HepG2 (cell line): ENCODE data around the gene SLC25A28. TPM values are rescaled to one million over a fixed set of nuclear protein-coding genes. Genes with fewer than 3 reads are reported as not detected.

Experiments
- ATAC-seq: fragments of 200-7000 bp; cut with Tn5 transposase; 3 replicates; pipeline ENCODE4 v1.9.1; 2020; ENCODE audit warnings: mild to moderate bottlenecking, moderate library complexity
- BruUV-seq: library from RNA; stranded (reverse); fragments of 400-500 nt; replicated peaks from 2 replicates; lab custom pipeline; 2021; lab: Mats Ljungman, UMichigan
- CTCF ChIA-PET: fragments of 300-600 bp; formaldehyde crosslinking; extraction: SDS; loops from one replicate; lab custom pipeline; 2021; ENCODE audit warnings: low total read pairs, inconsistent platforms, low intra/inter-chr PET ratio; lab: Yijun Ruan, JAX
- POLR2A ChIA-PET: fragments of 350-600 bp; sonication (Branson Sonifier 250); formaldehyde crosslinking; loops from one replicate; lab custom pipeline; 2020; ENCODE audit warnings: antibody characterized with exemption, inconsistent platforms; lab: Yijun Ruan, JAX
- DNase-seq: peaks from one replicate; pipeline ENCODE4 v3.0.0-alpha.2; 2015; ENCODE audit warnings: low spot score
- FAIRE-seq: peaks from 3 replicates; lab custom pipeline; 2011; peaks lifted over from hg19 to GRCh38; lab: Jason Lieb, UNC
- H2AFZ ChIP-seq: one replicate; pipeline ENCODE4 v1.6.1; 2011; ENCODE audit warnings: low read length, inconsistent platforms
- H3K27ac ChIP-seq: fragments of 300-600 bp; 3 replicates; pipeline ENCODE4 v1.8.0; 2011; ENCODE audit warnings: mixed run types, mild to moderate bottlenecking, mixed read lengths, low read length, inconsistent platforms; ENCODE audit not compliant: insufficient read depth; ENCODE audit errors: extremely low read length
- H3K27me3 ChIP-seq, 2 experiments: fragments of 200-600 bp in 1 of 2; 2 replicates in 1 of 2; 3 replicates in 1 of 2; pipeline versions ENCODE4 v1.6.0 to v1.8.0; 2011; ENCODE audit warnings: low read length in 2 of 2, mild to moderate bottlenecking in 2 of 2, moderate library complexity in 2 of 2, inconsistent platforms in 1 of 2; ENCODE audit not compliant: insufficient read depth in 2 of 2, control insufficient read depth in 1 of 2
- H3K36me3 ChIP-seq, 2 experiments: fragments of 200-600 bp in 1 of 2; replicated peaks in 1 of 2; 2 replicates in 1 of 2; 3 replicates in 1 of 2; pipeline versions ENCODE4 v1.5.1 to v1.8.0; 2011; ENCODE audit warnings: low read length in 2 of 2, inconsistent platforms in 1 of 2; ENCODE audit not compliant: insufficient read depth in 2 of 2, control insufficient read depth in 1 of 2
- H3K4me1 ChIP-seq: 2 replicates; pipeline ENCODE4 v1.5.1; 2012; ENCODE audit warnings: low read length, inconsistent platforms; ENCODE audit not compliant: insufficient read depth
- H3K4me2 ChIP-seq: 2 replicates; pipeline ENCODE4 v1.6.0; 2011; ENCODE audit warnings: low read depth, low read length, inconsistent platforms
- H3K4me3 ChIP-seq, 3 experiments: fragments of 200-600 bp in 1 of 3; sonication (generic), shearing (Covaris generic) in 1 of 3; replicated peaks in 1 of 3; 2 replicates each; pipeline ENCODE4 v1.5.1; 2011 to 2016; ENCODE audit warnings: low read length in 3 of 3, inconsistent platforms in 2 of 3, low read depth in 2 of 3, mild to moderate bottlenecking in 2 of 3, control low read depth in 1 of 3, mixed read lengths in 1 of 3; ENCODE audit not compliant: insufficient read depth in 1 of 3
- H3K79me2 ChIP-seq: one replicate; pipeline ENCODE4 v1.6.1; 2011; ENCODE audit warnings: low read length, inconsistent platforms; ENCODE audit not compliant: insufficient read depth
- H3K9ac ChIP-seq: 2 replicates; pipeline ENCODE4 v1.6.0; 2011; ENCODE audit warnings: mild to moderate bottlenecking, low read depth, low read length, inconsistent platforms; ENCODE audit not compliant: insufficient read depth
- H3K9me3 ChIP-seq: 2 replicates; pipeline ENCODE4 v1.5.1; 2012; ENCODE audit warnings: mild to moderate bottlenecking, low read length
- H4K20me1 ChIP-seq: 2 replicates; pipeline ENCODE4 v1.6.0; 2011; ENCODE audit warnings: inconsistent platforms, mild to moderate bottlenecking, low read length, moderate library complexity; ENCODE audit not compliant: insufficient read depth
- CENPX ChIP-seq: sonication (generic); formaldehyde crosslinking; IDR thresholded peaks from 2 replicates; pipeline ENCODE4 v1.9.0; 2021; ENCODE audit warnings: mild to moderate bottlenecking, missing genetic modification reagents, moderate library complexity
- CSRNP2 ChIP-seq: sonication (generic); formaldehyde crosslinking; conservative IDR thresholded peaks from 2 replicates; pipeline ENCODE4 v1.8.0; 2022; ENCODE audit warnings: low read depth, missing genetic modification reagents
- FOXP1 ChIP-seq, 2 experiments: fragments of 450-650 bp in 1 of 2; IDR thresholded peaks; 2 replicates each; pipeline ENCODE4 v1.6.1; 2017 to 2018; ENCODE audit warnings: antibody characterized with exemption in 1 of 2
- KLF12 ChIP-seq: sonication (generic); formaldehyde crosslinking; IDR thresholded peaks from 2 replicates; pipeline ENCODE4 v1.4.0; 2020; ENCODE audit warnings: missing genetic modification reagents, borderline replicate concordance
- NONO ChIP-seq, 2 experiments: fragments of 450-650 bp in 1 of 2; sonication (generic) in 1 of 2; formaldehyde crosslinking in 1 of 2; IDR thresholded peaks in 1 of 2; conservative IDR thresholded peaks in 1 of 2; 2 replicates each; pipeline versions ENCODE4 v1.6.1 to v1.8.0; 2017 to 2022; ENCODE audit warnings: mild to moderate bottlenecking in 1 of 2, missing genetic modification reagents in 1 of 2, moderate library complexity in 1 of 2
- REST ChIP-seq, 2 experiments: IDR thresholded peaks; 2 replicates each; pipeline ENCODE4 v1.6.1; 2011 to 2012; ENCODE audit warnings: low read length in 2 of 2, borderline replicate concordance in 1 of 2, low read depth in 1 of 2, mild to moderate bottlenecking in 1 of 2, moderate library complexity in 1 of 2
- ZBTB37 ChIP-seq: sonication (generic); formaldehyde crosslinking; IDR thresholded peaks from 2 replicates; pipeline ENCODE4 v1.4.0; 2020; ENCODE audit warnings: mild to moderate bottlenecking, missing genetic modification reagents
- ZBTB38 ChIP-seq: sonication (generic); formaldehyde crosslinking; IDR thresholded peaks from 2 replicates; pipeline ENCODE4 v1.5.1; 2020; ENCODE audit warnings: mild to moderate bottlenecking, missing genetic modification reagents
- ZNF383 ChIP-seq: sonication (generic); formaldehyde crosslinking; IDR thresholded peaks from 2 replicates; pipeline ENCODE4 v1.4.0; 2020; ENCODE audit warnings: missing genetic modification reagents, mild to moderate bottlenecking, borderline replicate concordance
- ZNF460 ChIP-seq: sonication (generic); formaldehyde crosslinking; IDR thresholded peaks from 2 replicates; pipeline ENCODE4 v1.5.1; 2020; ENCODE audit warnings: missing genetic modification reagents, mild to moderate bottlenecking, borderline replicate concordance
- ZNF558 ChIP-seq: sonication (generic); formaldehyde crosslinking; IDR thresholded peaks from 2 replicates; pipeline ENCODE4 v1.9.0; 2022; ENCODE audit warnings: mild to moderate bottlenecking, missing genetic modification reagents, borderline replicate concordance
- ZNF572 ChIP-seq: sonication (generic); formaldehyde crosslinking; IDR thresholded peaks from 2 replicates; pipeline ENCODE4 v1.5.1; 2020; ENCODE audit warnings: mild to moderate bottlenecking, missing genetic modification reagents
- ZNF691 ChIP-seq: sonication (generic); formaldehyde crosslinking; IDR thresholded peaks from 2 replicates; pipeline ENCODE4 v1.4.0; 2020; ENCODE audit warnings: missing genetic modification reagents, low read depth, mild to moderate bottlenecking, borderline replicate concordance
- ZNF737 ChIP-seq: sonication (generic); formaldehyde crosslinking; IDR thresholded peaks from 2 replicates; pipeline ENCODE4 v1.5.0; 2020; ENCODE audit warnings: missing genetic modification reagents, mild to moderate bottlenecking, borderline replicate concordance
- ZNF768 ChIP-seq: sonication (generic); formaldehyde crosslinking; IDR thresholded peaks from 2 replicates; pipeline ENCODE4 v1.4.0; 2020; ENCODE audit warnings: missing genetic modification reagents
- WGBS: methylation state at CpG from one replicate; pipeline ENCODE4 v1.1.6; 2017; ENCODE audit warnings: low lambda C conversion rate; 5-methylcytosine and 5-hydroxymethylcytosine counted together
- in situ Hi-C: cut with HindIII; loops from 2 replicates; pipeline ENCODE4 v1.10.0; 2017; ENCODE audit warnings: low pct_unique_long_range_greater_than_20kb; ENCODE audit not compliant: extremely low pct_ligation_motif_present
- intact Hi-C: fragments of 100-400 bp; cut with micrococcal nuclease; formaldehyde crosslinking; loops from one replicate; pipeline ENCODE4 v1.10.0; 2022; ENCODE audit not compliant: unreplicated experiment
- polyA plus RNA-seq, 8 experiments: library from polyadenylated mRNA; depleted of rRNA in 3 of 8; stranded (reverse) in 7 of 8; unstranded in 1 of 8; fragments of >200 nt; fragmentation: Illumina TruSeq in 4 of 8; extraction: Trizol in 4 of 8; gene quantifications; 2 replicates each; pipeline versions ENCODE4 v1.2.1 to v1.2.3, GENCODE V29; 2011 to 2016; ENCODE audit warnings: low read depth in 4 of 8, missing spikeins in 1 of 8, mixed read lengths in 1 of 8; ENCODE audit not compliant: insufficient read depth in 1 of 8
- total RNA-seq, 5 experiments: library from RNA; depleted of rRNA; stranded (reverse); fragments of >200 nt; fragmentation: Illumina TruSeq; extraction: Trizol; gene quantifications; 2 replicates each; pipeline ENCODE4 v1.2.3, GENCODE V29; 2016; ENCODE audit warnings: low read depth in 1 of 5

SLC25A28 gene
- total and polyA plus RNA-seq, 2 of the 13 experiments (the other 11 are each of a cell fraction or from before 2014, with no cell fraction given) = 15.2 to 41.0 TPM

- TF ChIP-seq ZBTB37 (no peak), KLF12 (no peak), ZNF768 (CRISPR knock-in tag) (no peak)
Measured at GRCh38 chr10:99583687-99584086, 36.6 kb downstream of the SLC25A28 start (continued).

GRCh38 chr10:99582255-99582770 lies 37.9 kb downstream of the SLC25A28 start:
- intact Hi-C loops (no loop called here), in situ Hi-C loops (no loop called here)
- no peaks in the 10 kb centered on the region for H3K36me3 ChIP-seq
- H3K27ac ChIP-seq = no peak overlapping the region
- CTCF ChIA-PET = no interaction called here
- peaks cover 4 to 47% of the 10 kb centered on the region in 2 experiments; a peak in 4 of 5 replicates for H3K27me3 ChIP-seq
- no peak overlapping the region for H3K4me3 ChIP-seq
- ATAC-seq (no peak), DNase-seq (no peak), FAIRE-seq (no peak)
- no peak overlapping the region for H3K9ac ChIP-seq
- H4K20me1 ChIP-seq = no peaks in the 10 kb centered on the region
- POLR2A ChIA-PET = no interaction called here
- H2AFZ ChIP-seq = no peak overlapping the region
- H3K4me2 ChIP-seq = no peak overlapping the region
- H3K79me2 ChIP-seq = no peaks in the 10 kb centered on the region
- WGBS = 20% methylated on average over 6 of the region's 6 CpGs
- no peaks in the 10 kb centered on the region for H3K4me1 ChIP-seq
- no peaks in the 10 kb centered on the region for H3K9me3 ChIP-seq
- BruUV-seq = no TSS peak
- TF ChIP-seq ZNF737 (CRISPR knock-in tag) (no peak), ZNF572 (CRISPR knock-in tag) (no peak), ZNF460 (CRISPR knock-in tag) (no peak), FOXP1 (IDR thresholded peaks at IDR 0.05) (no peak), FOXP1 (CRISPR knock-in tag; IDR thresholded peaks at IDR 0.05) (no peak), NONO (IDR thresholded peaks at IDR 0.05) (no peak), NONO (CRISPR knock-in tag; conservative IDR thresholded peaks at IDR 0.05) (no peak), REST (IDR thresholded peaks at IDR 0.05; ENCODE audit: borderline replicate concordance in 1 of 2, low read depth in 1 of 2, low read length in 2 of 2) (no peak), CSRNP2 (CRISPR knock-in tag) (no peak), ZBTB38 (CRISPR knock-in tag) (no peak), ZNF558 (no peak), CENPX (CRISPR knock-in tag) (no peak), ZNF383 (CRISPR knock-in tag) (no peak), ZNF691 (CRISPR knock-in tag) (no peak)
